ACC112 (cell line): Measurements from ENCODE around the gene RGPD8.

Experiments used
- H2AFZ ChIP-seq: fragments of 200-600 bp; sonication (generic); one replicate; pipeline ENCODE4 v1.6.0; 2017; ENCODE audit warnings: antibody characterized with exemption, low read length; ENCODE audit not compliant: unreplicated experiment
- H3K27ac ChIP-seq: fragments of 200-600 bp; sonication (generic); 2 replicates; pipeline ENCODE4 v1.5.1; 2014; ENCODE audit warnings: low read depth, mild to moderate bottlenecking, antibody characterized with exemption, low read length, moderate library complexity
- H3K27me3 ChIP-seq: fragments of 200-600 bp; sonication (generic); 2 replicates; pipeline ENCODE4 v1.6.1; 2014; ENCODE audit warnings: mild to moderate bottlenecking, antibody characterized with exemption, low read length, moderate library complexity, mixed read lengths; ENCODE audit not compliant: insufficient read depth
- H3K36me3 ChIP-seq: fragments of 200-600 bp; sonication (generic); 2 replicates; pipeline ENCODE4 v1.6.1; 2016; ENCODE audit warnings: mild to moderate bottlenecking, antibody characterized with exemption, low read length, moderate library complexity, mixed read lengths; ENCODE audit not compliant: insufficient read depth
- H3K4me1 ChIP-seq: fragments of 200-600 bp; sonication (generic); one replicate; pipeline ENCODE4 v1.6.1; 2016; ENCODE audit warnings: low read length, mixed read lengths; ENCODE audit not compliant: insufficient read depth, unreplicated experiment, control insufficient read depth
- H3K4me3 ChIP-seq: fragments of 200-600 bp; sonication (generic); 2 replicates; pipeline ENCODE4 v1.5.1; 2014; ENCODE audit warnings: mild to moderate bottlenecking, low read depth, low read length
- H3K79me2 ChIP-seq: fragments of 200-600 bp; sonication (generic); one replicate; pipeline ENCODE4 v1.6.0; 2016; ENCODE audit warnings: low read length; ENCODE audit not compliant: control insufficient read depth, unreplicated experiment, insufficient read depth

RGPD8 gene

GRCh38 chr2:112321375-112322320 lies 111.8 kb downstream of the RGPD8 start:
- Histone ChIP-seq H3K27ac (peak overlapping the region; percentile 87), H3K4me3 (no peak overlapping the region), H3K79me2 (no peaks in the 10 kb centered on the region), H3K4me1 (peaks cover 21% of the 10 kb centered on the region), H2AFZ (no peak overlapping the region), H3K36me3 (no peaks in the 10 kb centered on the region), H3K27me3 (no peaks in the 10 kb centered on the region)
